PC-3 (cell line): ENCODE results near the gene AGRN. TPM values are rescaled to one million over a fixed set of nuclear protein-coding genes. Genes with fewer than 3 reads are reported as not detected.

Source experiments
- ATAC-seq: fragments of 200-7000 bp; cut with Tn5 transposase; 2 replicates; pipeline ENCODE4 v1.9.1; 2020; ENCODE audit warnings: mild to moderate bottlenecking, moderate library complexity
- BruUV-seq: library from RNA; stranded (reverse); fragments of 400-500 nt; replicated peaks from 2 replicates; lab custom pipeline; 2021; lab: Mats Ljungman, UMichigan
- CTCF ChIA-PET: fragments of 300-600 bp; sonication (Branson Sonifier 250); formaldehyde crosslinking; loops from one replicate; lab custom pipeline; 2022; ENCODE audit warnings: antibody characterized with exemption; lab: Charles Lee
- POLR2A ChIA-PET: fragments of 300-600 bp; sonication (Branson Sonifier 250); formaldehyde crosslinking; loops from one replicate; lab custom pipeline; 2022; ENCODE audit warnings: antibody characterized with exemption; ENCODE audit not compliant: unreplicated experiment; lab: Charles Lee
- DNase-seq: peaks from one replicate; pipeline ENCODE4 v3.0.0-alpha.2; 2015
- H2AFZ ChIP-seq: fragments of 300-600 bp; sonication (generic); 2 replicates; pipeline ENCODE4 v1.6.0; 2016; ENCODE audit warnings: antibody characterized with exemption, low read length
- H3F3A ChIP-seq: fragments of 300-600 bp; sonication (generic); one replicate; pipeline ENCODE4 v1.6.0; 2017; ENCODE audit warnings: antibody characterized with exemption, low read length, control low read depth, mild to moderate bottlenecking; ENCODE audit not compliant: unreplicated experiment
- H3K27ac ChIP-seq: fragments of 300-600 bp; sonication (generic); 2 replicates; pipeline ENCODE4 v1.5.1; 2016; ENCODE audit warnings: mild to moderate bottlenecking, low read length
- H3K27me3 ChIP-seq: fragments of 300-600 bp; sonication (generic); 2 replicates; pipeline ENCODE4 v1.6.1; 2016; ENCODE audit warnings: low read length, mixed read lengths
- H3K36me3 ChIP-seq: fragments of 300-600 bp; sonication (generic); 2 replicates; pipeline ENCODE4 v1.6.1; 2016; ENCODE audit warnings: low read depth, mixed run types, low read length, mixed read lengths
- H3K4me1 ChIP-seq: fragments of 300-600 bp; sonication (generic); 2 replicates; pipeline ENCODE4 v1.5.1; 2016; ENCODE audit warnings: low read length; ENCODE audit not compliant: insufficient read depth
- H3K4me2 ChIP-seq: fragments of 300-600 bp; sonication (generic); 2 replicates; pipeline ENCODE4 v1.6.0; 2016; ENCODE audit warnings: low read length
- H3K4me3 ChIP-seq: fragments of 300-600 bp; sonication (generic); 2 replicates; pipeline ENCODE4 v1.5.1; 2016; ENCODE audit warnings: mild to moderate bottlenecking, low read length, mixed read lengths
- H3K79me2 ChIP-seq: fragments of 300-600 bp; sonication (generic); 2 replicates; pipeline ENCODE4 v1.6.1; 2017; ENCODE audit warnings: low read length, mixed read lengths
- H3K9ac ChIP-seq: fragments of 300-600 bp; sonication (generic); 2 replicates; pipeline ENCODE4 v1.6.0; 2016; ENCODE audit warnings: mild to moderate bottlenecking, low read length
- H3K9me2 ChIP-seq: fragments of 300-600 bp; sonication (generic); replicated peaks from 2 replicates; pipeline ENCODE4 v1.6.1; 2016; ENCODE audit warnings: mixed run types, low read length, mixed read lengths
- H3K9me3 ChIP-seq: fragments of 300-600 bp; sonication (generic); 2 replicates; pipeline ENCODE4 v1.6.1; 2016; ENCODE audit warnings: low read length, mixed read lengths
- H4K20me1 ChIP-seq: fragments of 300-600 bp; sonication (generic); 2 replicates; pipeline ENCODE4 v1.6.1; 2016; ENCODE audit warnings: low read length, mixed read lengths
- EZH2 ChIP-seq: fragments of 300-600 bp; sonication (generic); IDR thresholded peaks from one replicate; pipeline ENCODE4 v1.6.1; 2017; ENCODE audit warnings: antibody characterized with exemption, mild to moderate bottlenecking, low read length; ENCODE audit not compliant: unreplicated experiment
- EZH2phosphoT487 ChIP-seq: fragments of 300-600 bp; sonication (generic); IDR thresholded peaks from 2 replicates; pipeline ENCODE4 v1.6.1; 2018; ENCODE audit warnings: mild to moderate bottlenecking, antibody characterized with exemption, low read length, borderline replicate concordance
- intact Hi-C: fragments of 100-400 bp; cut with micrococcal nuclease; formaldehyde crosslinking; loops from 2 replicates; pipeline ENCODE4 v1.9.0; 2023
- total RNA-seq: library from RNA; depleted of rRNA; stranded (reverse); fragments of >200 nt; gene quantifications from 2 replicates; pipeline ENCODE4 v1.2.3, GENCODE V29; 2014
- TF ChIP-seq, protein P1 (sequence below): fragments of 300-600 bp; sonication (generic); conservative IDR thresholded peaks from 2 replicates; pipeline ENCODE4 v1.5.1; 2017; ENCODE audit warnings: antibody characterized with exemption, low read depth, mild to moderate bottlenecking, low read length

Gene AGRN
- total RNA-seq, 1 experiment from 2014 or later: 273 TPM

- Histone ChIP-seq H3K4me1 (peaks cover 57% of the 10 kb centered on the region), H3K4me2 (peak overlapping the region; percentile 93; the same call in 1 of the 2 replicates), H3K79me2 (peaks cover 26% of the 10 kb centered on the region), H3K27ac (no peak overlapping the region), H3K27me3 (no peaks in the 10 kb centered on the region), H3K36me3 (no peaks in the 10 kb centered on the region; the same call in 1 of the 2 replicates), H3F3A (peaks cover 1% of the 10 kb centered on the region), H2AFZ (no peak overlapping the region), H3K4me3 (0 out of 2 replicates have a peak overlapping the region, but pooled peaks have one; percentile 74), H3K9me2 (no peaks in the 10 kb centered on the region), H4K20me1 (peaks cover 18% of the 10 kb centered on the region), H3K9ac (no peak overlapping the region), H3K9me3 (no peaks in the 10 kb centered on the region)
- ChIA-PET POLR2A (no interaction called here), CTCF (no interaction called here)
- ATAC-seq (no peak), DNase-seq (no peak)
- intact Hi-C loops: no loop called here
- no TSS peak for BruUV-seq
- TF ChIP-seq EZH2 (no peak), EZH2phosphoT487 (no peak)
- TF ChIP-seq, protein P1, sequence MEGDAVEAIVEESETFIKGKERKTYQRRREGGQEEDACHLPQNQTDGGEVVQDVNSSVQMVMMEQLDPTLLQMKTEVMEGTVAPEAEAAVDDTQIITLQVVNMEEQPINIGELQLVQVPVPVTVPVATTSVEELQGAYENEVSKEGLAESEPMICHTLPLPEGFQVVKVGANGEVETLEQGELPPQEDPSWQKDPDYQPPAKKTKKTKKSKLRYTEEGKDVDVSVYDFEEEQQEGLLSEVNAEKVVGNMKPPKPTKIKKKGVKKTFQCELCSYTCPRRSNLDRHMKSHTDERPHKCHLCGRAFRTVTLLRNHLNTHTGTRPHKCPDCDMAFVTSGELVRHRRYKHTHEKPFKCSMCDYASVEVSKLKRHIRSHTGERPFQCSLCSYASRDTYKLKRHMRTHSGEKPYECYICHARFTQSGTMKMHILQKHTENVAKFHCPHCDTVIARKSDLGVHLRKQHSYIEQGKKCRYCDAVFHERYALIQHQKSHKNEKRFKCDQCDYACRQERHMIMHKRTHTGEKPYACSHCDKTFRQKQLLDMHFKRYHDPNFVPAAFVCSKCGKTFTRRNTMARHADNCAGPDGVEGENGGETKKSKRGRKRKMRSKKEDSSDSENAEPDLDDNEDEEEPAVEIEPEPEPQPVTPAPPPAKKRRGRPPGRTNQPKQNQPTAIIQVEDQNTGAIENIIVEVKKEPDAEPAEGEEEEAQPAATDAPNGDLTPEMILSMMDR: no peak
These were observed 51.8 kb downstream of the AGRN start for GRCh38 chr1:1071486-1072298.

GRCh38 chr1:1072299-1072848 is 52.5 kb downstream of the AGRN start:
- Histone ChIP-seq H4K20me1 (peaks cover 18% of the 10 kb centered on the region), H3K79me2 (peaks cover 26% of the 10 kb centered on the region), H3K4me2 (peak overlapping the region; percentile 93), H3K9me3 (no peaks in the 10 kb centered on the region), H3K27ac (peak overlapping the region; percentile 90), H3K27me3 (no peaks in the 10 kb centered on the region), H2AFZ (no peak overlapping the region), H3K36me3 (no peaks in the 10 kb centered on the region; the same call in 1 of the 2 replicates), H3K9ac (peak overlapping the region; percentile 73; the same call in 1 of the 2 replicates), H3K4me1 (peaks cover 50% of the 10 kb centered on the region), H3K4me3 (peak overlapping the region; percentile 74), H3K9me2 (no peaks in the 10 kb centered on the region), H3F3A (no peaks in the 10 kb centered on the region)
- DNase-seq (no peak), ATAC-seq (no peak)
- TF ChIP-seq EZH2 (no peak), EZH2phosphoT487 (no peak)
- TF ChIP-seq, protein P1: no peak
- POLR2A ChIA-PET: no interaction called here
- CTCF ChIA-PET: no interaction called here
- intact Hi-C loops: no loop called here
- BruUV-seq: no TSS peak
